ENCODE results near the gene ACACA. TPM values are rescaled to one million over a fixed set of nuclear protein-coding genes. Genes with fewer than 3 reads are reported as not detected.
A peak's percentile ranks its signal among the peaks of the same experiment; 100 is the strongest.

ACACA gene
- total RNA-seq, 4 donors from 2014 or later, result 47.9 to 56.2 (median 51.4) TPM

DNA sequence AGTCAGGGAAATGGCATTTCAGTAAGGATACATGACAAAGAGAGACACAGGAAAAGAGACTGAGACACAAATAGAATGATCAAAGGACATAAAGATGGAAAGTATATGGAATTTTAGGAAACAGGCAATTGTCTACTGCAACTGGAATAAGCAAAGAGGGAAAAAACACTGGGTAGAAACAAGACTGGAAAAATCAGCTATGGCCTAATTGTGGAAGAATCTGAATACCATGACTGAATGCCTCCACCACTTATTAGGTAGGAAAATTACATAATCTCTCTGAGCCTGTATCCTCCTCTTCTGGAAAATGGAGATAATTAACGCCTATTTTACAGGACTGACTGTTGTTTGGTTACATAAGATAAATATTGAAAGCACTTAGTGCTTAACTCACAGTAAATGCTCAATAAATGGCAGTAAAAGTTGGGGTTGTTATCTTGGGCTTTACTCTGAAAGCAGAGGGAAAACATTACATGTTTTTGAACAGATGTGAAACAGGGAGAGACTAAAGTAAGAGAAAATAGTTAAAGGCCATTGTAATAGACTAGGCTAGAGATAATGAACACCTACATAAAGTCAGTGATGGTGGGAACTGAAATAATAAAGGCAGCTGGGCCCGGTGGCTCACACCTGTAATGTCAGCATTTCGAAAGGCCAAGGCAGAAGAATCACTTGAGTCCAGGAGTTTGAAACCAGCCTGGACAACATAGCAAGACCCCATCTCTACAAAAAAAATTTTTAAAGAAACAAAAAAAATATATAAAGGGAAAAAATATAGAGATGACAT is 94.3 kb downstream of the ACACA start:
- TF ChIP-seq EP300 (IDR thresholded peaks at IDR 0.05), result no peak
- no peak for TF ChIP-seq POLR2A (IDR thresholded peaks at IDR 0.05)
- no peak for TF ChIP-seq POLR2AphosphoS5 (IDR thresholded peaks at IDR 0.05)
- TF ChIP-seq, protein P1, sequence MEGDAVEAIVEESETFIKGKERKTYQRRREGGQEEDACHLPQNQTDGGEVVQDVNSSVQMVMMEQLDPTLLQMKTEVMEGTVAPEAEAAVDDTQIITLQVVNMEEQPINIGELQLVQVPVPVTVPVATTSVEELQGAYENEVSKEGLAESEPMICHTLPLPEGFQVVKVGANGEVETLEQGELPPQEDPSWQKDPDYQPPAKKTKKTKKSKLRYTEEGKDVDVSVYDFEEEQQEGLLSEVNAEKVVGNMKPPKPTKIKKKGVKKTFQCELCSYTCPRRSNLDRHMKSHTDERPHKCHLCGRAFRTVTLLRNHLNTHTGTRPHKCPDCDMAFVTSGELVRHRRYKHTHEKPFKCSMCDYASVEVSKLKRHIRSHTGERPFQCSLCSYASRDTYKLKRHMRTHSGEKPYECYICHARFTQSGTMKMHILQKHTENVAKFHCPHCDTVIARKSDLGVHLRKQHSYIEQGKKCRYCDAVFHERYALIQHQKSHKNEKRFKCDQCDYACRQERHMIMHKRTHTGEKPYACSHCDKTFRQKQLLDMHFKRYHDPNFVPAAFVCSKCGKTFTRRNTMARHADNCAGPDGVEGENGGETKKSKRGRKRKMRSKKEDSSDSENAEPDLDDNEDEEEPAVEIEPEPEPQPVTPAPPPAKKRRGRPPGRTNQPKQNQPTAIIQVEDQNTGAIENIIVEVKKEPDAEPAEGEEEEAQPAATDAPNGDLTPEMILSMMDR (IDR thresholded peaks at IDR 0.05), result no peak
- DNase-seq (ENCODE audit: low spot score in 2 of 2), result no peak
- Histone ChIP-seq H3K4me1 (no peaks in the 10 kb centered on the region), H3K27ac (no peak overlapping the region), H3K27me3 (no peaks in the 10 kb centered on the region), H3K4me3 (no peak overlapping the region), H3K36me3 (no peaks in the 10 kb centered on the region), H3K9me3 (no peaks in the 10 kb centered on the region)
- 85% methylated on average over 3 of the region's 3 CpGs for WGBS

DNA sequence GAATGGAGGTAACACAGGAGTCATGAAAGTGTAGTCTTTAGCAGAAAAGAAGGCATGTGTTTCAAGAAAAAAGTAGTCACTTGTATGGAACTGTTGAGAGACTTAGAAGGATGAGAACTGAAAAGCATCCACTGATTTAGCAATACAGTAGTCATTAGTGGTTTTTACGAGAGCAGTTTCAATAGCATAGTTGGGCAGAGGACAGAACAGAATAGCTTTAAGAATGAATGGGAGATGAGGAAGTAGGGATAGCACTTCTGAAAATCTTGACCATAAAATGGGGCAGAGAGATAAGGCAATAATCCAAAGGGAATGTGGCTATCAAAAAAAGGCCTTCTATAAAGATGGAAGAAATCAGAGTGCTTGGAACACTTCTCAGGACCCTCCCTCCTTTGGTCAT is 95.7 kb downstream of the ACACA start:
- DNase-seq (ENCODE audit: low spot score in 2 of 2), result no peak
- Histone ChIP-seq H3K36me3 (no peaks in the 10 kb centered on the region), H3K27me3 (no peaks in the 10 kb centered on the region), H3K4me1 (no peaks in the 10 kb centered on the region), H3K27ac (no peak overlapping the region), H3K9me3 (no peaks in the 10 kb centered on the region), H3K4me3 (no peak overlapping the region)
- 72% methylated on average over 1 of the region's 1 CpG for WGBS
- no peak for TF ChIP-seq POLR2A (IDR thresholded peaks at IDR 0.05)

DNA sequence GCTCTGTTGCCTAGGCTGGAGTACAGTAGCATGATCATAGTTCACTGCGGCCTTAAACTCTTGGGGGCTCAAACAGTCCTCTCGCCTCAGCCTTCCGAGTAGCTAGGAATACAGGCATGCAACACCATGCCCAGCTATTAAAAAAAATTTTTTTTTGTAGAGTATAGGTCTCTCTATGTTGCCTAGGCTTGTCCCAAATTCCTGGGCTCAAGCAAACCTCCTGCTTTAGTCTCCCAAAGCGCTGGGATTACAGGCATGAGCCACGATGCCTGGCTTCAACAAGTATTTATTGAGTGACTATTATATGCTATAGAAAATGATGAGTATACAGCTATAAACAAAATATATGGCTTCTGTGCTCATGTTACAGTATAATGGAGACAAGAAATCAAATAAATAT is 97.6 kb downstream of the ACACA start:
- H3K27ac ChIP-seq, result no peak overlapping the region

DNA sequence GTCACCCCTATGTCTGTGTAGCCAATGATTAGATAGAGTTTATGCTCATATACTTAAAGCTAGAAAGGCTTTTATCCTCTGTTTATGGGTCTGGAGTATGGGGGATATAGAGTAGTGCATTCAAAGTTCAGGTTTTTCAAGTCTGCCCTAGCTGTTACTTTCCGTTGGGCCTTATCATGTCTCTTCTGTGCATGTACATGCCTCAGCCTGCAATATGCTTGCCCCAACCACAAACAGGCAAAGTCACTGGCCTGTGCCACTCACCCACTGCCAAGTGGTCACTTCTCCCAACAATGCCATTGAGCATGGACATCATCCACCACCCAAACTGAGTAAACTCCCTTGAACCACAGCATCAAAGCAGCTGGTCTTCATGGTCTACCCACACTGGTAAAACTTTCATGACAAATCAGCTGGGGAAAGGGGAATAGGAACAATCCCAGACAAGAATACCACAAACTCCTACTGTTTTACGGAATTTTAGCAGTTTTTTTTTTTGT is 101.2 kb downstream of the ACACA start:
- no peak for DNase-seq (ENCODE audit: low spot score in 2 of 2)
- no peak overlapping the region for H3K4me3 ChIP-seq
- H3K4me1 ChIP-seq, result peaks cover 12% of the 10 kb centered on the region
- H3K36me3 ChIP-seq, result peaks cover 3% of the 10 kb centered on the region
- no peak overlapping the region for H3K27ac ChIP-seq
- H3K9me3 ChIP-seq, result no peaks in the 10 kb centered on the region
- WGBS, result 65% methylated on average over 2 of the region's 2 CpGs
- TF ChIP-seq, protein P1 (IDR thresholded peaks at IDR 0.05), result no peak
- TF ChIP-seq POLR2AphosphoS5 (IDR thresholded peaks at IDR 0.05) (no peak), POLR2A (IDR thresholded peaks at IDR 0.05) (no peak), EP300 (IDR thresholded peaks at IDR 0.05) (no peak)
- H3K27me3 ChIP-seq, result no peaks in the 10 kb centered on the region

More for the DNA sequence above, 97.6 kb downstream of the ACACA start:
- no peaks in the 10 kb centered on the region for H3K9me3 ChIP-seq
- no peak overlapping the region for H3K4me3 ChIP-seq
- WGBS, result 78% methylated on average over 5 of the region's 5 CpGs
- TF ChIP-seq, protein P1 (IDR thresholded peaks at IDR 0.05), result no peak
- TF ChIP-seq POLR2AphosphoS5 (IDR thresholded peaks at IDR 0.05) (no peak), EP300 (IDR thresholded peaks at IDR 0.05) (no peak), POLR2A (IDR thresholded peaks at IDR 0.05) (no peak)
- no peak for DNase-seq (ENCODE audit: low spot score in 2 of 2)
- H3K4me1 ChIP-seq, result no peaks in the 10 kb centered on the region
- no peaks in the 10 kb centered on the region for H3K27me3 ChIP-seq
- no peaks in the 10 kb centered on the region for H3K36me3 ChIP-seq

DNA sequence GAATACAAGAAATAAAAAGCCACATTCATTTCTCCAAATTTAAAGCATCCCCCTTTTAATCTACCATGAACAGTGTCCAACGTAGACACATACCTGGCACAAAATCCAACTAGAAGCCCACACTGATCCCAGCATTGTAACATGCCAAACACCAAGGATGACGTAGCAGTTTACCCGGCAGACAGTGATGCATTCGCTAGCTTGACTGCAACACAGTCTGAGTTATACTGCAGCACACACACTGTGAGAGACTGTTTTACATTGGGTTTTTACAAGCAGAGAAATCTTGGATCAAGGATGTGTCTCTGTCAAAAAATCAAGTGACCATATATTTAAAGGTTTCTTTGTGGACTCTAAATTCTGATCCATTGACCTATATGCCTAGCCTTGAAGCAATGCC is 105.3 kb downstream of the ACACA start:
- peak overlapping the region; percentile 57 for H3K27ac ChIP-seq
- no peak for DNase-seq (ENCODE audit: low spot score in 2 of 2)
- WGBS, result 46% methylated on average over 4 of the region's 4 CpGs
- TF ChIP-seq, protein P1 (IDR thresholded peaks at IDR 0.05), result no peak
- H3K4me3 ChIP-seq, result no peak overlapping the region
- H3K36me3 ChIP-seq, result peaks cover 3% of the 10 kb centered on the region
- H3K27me3 ChIP-seq, result no peaks in the 10 kb centered on the region
- H3K4me1 ChIP-seq, result peaks cover 31% of the 10 kb centered on the region
- H3K9me3 ChIP-seq, result no peaks in the 10 kb centered on the region

Measured in suprapubic skin (tissue), 4 donors.